ENCODE data around the gene KRT76.
A peak's percentile ranks its signal among the peaks of the same experiment; 100 is the strongest.
"Not testable (repeated sequence)": the region's sequence is repeated elsewhere in the genome, so short reads cannot be mapped to it uniquely, and the experiment has no call there.

KRT76 gene

DNA sequence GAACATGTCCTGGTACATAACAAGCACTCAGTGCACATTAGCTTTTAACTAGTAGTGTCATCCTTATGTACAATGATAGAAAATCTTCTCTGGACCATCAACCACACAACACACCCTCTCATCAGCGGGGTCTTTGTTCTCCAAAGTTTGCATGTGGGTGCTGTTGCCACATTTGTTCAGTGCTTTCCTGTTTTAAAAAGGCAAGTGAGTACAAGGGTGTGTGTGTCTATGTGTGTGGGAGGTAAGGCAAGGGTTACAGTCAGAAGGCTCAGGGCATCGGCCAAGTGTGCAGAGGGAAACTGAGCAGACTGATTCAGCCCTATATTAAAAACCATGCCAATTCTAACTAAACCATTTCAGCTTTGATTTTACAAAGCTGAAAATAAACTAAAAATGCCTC lies 17.9 kb downstream of the KRT76 start:
- no peak for DNase-seq (ENCODE audit: low read depth)

DNA sequence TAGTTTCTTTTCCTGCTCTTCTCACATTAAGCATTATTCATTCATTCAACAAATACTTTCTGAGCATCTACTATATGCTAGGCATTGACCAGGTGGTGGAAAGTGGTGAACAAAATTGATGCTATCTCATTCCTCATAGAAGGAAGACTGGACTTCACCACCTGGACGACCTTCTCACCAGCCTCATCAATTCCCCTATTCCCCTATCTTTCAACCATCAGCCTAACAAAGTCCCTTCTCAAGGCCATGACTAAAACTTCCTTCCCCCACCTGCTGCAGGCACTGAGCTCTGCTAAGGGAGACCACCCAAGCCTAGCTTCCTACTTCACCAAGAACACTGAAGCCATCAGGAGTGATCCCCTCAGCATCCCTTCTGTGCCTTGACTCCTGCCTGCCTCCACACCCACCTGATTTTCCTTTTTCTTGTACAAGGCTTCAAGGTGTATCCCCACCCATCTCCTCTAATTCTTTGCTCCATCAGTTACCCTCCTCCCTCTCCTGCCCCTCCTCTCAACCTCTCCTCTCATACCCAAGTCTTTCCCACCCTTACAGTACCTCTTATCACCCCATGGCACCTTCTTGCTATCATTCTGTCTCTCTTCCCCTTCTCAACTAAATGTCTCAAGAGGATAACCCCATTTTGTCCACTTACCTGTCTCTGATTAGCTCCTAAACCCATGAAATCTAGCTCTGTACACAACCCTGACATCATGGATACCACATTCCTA lies 19.5 kb downstream of the KRT76 start:
- DNase-seq (ENCODE audit: low read depth): no peak

DNA sequence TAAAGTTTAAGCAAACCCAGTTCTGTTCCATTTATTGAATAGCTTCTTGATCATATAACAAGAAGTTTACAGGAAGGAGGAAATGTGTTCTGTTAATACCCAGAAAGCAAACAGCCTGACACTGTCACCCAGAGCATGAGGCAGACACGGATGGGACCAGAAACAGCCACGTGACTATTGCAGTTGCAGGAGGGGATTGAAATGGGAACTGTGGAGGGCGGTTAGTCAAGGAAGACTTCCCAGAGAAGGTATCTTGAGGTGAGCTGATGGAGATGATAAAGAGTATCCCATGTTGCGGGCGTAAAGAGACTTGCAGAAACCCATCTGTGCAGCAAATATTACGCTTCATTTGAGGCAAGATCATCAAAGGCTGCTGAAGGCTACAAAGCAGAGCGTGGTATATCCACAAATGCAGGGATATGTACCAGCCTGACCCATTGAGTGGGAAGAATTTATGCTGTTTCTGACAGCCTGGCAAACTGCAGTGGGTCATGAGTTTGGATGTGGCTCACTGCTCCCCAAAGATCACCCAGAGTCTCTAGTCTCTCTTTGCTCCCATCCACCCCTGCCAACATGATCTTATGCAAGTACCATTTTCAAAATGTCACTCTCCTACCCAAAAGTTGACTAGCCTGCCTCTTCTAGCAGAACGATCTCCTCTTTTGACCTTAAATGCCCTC lies 20.7 kb downstream of the KRT76 start:
- no peak for DNase-seq (ENCODE audit: low read depth)

DNA sequence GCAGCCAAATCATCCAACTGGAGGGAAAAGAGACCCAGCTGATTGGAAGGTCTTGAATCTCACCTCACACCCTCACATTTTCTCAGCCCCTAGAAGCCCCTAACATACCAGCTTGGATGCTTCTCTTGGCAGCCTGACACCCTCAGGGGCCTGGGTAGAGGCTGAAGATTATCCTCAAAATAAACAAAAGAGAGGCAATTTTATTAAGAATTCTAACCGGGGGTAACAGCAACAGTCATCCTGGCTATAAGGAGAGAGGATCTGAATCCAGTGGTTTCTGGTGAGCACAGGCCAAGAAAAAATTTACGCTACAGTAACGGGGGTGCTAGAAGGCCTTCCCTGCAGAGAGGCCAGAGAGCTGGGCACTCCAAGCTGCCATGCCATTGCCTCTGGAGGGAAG lies 21.6 kb downstream of the KRT76 start:
- no peak for DNase-seq (ENCODE audit: low read depth)

DNA sequence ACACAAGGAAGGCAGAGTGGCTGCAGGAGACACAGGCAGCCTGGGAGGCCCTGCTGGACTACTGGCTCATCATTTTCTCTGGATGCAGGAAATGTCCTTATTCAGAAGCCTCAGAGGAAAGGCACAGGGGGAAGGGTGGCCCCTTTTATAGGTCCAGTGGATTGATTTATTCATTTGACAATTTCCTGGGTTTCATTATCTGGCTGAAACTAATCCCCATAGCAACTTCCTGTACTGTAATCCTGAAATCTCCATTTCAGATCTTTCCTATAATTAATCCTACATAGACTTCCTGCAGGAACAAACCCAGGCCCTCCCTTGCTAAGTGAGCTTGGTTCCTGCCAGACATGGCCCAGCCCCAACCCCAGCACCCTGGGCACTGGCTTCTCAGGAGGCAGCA lies 23.0 kb downstream of the KRT76 start:
- DNase-seq (ENCODE audit: low read depth): no peak

DNA sequence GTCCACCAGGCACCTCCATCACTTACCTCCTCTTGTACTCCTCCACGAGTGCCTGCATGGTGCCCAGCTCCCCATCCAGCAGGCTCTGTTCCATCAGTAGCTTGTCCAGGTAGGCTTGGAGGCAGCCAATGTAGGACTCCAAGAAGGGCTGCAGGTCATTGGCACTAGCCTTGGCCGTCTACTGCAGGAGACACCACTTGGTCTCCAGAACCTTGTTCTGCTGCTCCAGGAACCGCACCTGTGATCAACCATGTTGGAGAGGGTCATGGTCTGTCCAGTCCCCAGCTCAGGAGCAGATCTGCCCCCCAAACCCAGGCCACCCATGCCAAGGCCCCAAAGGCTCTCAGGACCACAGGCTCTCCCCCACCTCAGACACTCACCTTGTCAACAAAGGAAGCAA lies 23.9 kb downstream of the KRT76 start:
- DNase-seq (ENCODE audit: low read depth): no peak

DNA sequence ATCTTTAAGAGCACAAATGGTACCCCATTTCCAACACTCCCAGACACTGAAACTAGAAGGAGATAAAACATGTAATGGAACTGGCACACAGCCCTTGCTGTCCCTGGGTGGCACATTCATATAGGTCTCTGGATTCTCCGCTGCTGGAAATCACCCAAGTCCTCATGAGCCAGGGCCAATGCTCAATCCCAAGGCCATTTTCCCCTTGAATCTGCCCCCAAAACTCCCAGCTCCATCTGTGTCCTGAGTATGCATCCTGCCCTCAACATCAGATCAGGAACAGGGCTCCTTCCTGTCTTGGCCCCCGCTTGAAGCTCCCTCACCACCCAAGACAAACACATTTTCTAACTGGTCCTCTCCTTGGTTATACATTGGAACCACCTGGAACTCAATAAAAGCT lies 24.6 kb downstream of the KRT76 start:
- no peak for DNase-seq (ENCODE audit: low read depth)

DNA sequence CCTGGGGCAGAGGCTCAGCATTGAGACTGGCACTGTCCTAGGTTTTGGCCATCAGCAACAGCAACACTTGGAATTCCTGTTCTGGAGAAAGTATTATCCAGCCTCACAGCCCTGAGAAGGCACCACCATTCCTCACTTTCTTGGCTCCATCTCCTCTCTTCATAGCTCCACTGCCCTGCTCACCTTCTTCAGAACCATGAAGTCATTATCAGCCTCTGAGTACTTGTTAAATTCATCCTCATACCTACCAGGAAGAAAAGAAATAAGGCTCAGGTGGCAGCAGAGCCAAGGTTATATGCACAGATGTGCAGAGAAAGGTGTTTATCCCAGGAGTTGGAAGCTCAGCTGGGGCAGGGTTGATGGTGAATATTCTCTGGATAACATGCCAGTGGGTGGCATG lies 25.4 kb downstream of the KRT76 start:
- no peak for DNase-seq (ENCODE audit: low read depth)

DNA sequence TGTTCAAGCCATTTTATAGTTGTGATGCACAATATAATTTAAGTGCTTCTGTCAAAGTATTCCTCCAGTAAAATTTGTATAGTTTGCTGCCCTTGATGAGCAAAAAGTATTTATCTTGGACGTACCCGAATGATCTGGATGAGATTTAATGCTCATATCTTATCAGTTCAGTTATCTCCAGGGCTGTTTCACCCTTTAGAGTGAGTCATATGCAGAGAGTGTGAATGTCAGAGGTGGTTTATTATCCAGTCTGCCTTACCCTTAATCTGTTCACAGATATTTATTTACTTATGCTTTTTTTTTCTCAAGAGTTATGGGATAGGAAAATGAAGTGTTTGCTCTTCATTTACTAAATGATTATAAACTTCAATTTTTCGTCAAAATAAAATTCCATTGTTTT lies 26.6 kb downstream of the KRT76 start:
- not testable (repeated sequence) for DNase-seq (ENCODE audit: low read depth)

DNA sequence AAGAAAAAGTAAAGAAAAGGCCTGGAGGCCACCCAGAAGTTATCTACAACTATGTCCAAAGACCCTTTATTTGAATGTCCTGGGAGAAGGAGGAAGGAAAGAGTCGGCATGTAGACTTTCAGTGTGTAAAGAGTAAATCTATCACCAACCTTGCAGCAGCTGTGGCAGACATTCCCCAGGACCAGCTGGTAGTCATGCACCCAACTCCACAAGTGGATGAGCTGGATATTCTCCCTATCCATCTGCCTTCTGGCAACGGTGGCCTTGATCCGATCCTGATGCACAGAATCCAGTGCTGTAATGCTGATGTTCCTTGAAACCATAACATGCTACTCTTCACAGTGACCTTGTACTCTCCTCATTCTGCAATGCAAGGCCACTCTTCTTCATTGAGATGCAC lies 27.3 kb downstream of the KRT76 start:
- DNase-seq (ENCODE audit: low read depth): no peak

DNA sequence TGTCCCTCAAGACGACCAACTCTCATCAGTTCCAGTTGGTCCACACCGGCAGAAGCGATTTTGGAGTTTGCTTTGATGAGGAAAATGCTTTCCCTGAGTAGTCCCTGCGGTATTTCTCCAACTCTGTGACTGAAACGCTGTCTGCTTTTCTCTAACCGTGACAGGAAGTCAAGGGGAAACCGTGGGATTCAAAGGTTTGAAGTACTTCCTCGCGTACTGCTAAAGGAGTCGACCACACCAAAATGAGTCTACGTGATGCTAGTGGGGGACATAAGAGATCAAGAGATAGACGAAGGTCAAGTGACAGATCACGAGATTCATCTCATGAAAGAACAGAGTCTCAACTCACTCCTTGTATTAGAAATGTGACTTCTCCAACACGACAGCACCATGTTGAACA lies 28.6 kb downstream of the KRT76 start:
- DNase-seq (ENCODE audit: low read depth): no peak

DNA sequence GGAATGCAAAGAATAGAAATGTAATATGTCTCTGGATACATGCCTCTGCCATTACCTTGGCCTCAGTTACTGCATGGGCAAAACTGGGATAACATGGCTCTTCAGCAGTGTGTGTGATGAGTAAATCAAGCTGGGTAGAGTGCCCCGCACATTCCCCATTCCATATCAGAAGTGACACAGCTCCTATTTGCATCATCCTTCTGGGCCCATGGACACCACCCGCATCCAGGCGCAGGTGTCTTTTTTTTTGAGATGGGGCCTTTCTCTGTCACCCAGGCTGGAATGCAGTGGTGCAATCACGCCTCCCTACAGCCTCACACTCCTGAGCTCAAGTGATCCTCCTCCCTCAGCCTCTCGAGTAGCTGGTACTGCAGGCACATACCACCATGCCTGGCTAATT lies 31.6 kb downstream of the KRT76 start:
- DNase-seq (ENCODE audit: low read depth): no peak

DNA sequence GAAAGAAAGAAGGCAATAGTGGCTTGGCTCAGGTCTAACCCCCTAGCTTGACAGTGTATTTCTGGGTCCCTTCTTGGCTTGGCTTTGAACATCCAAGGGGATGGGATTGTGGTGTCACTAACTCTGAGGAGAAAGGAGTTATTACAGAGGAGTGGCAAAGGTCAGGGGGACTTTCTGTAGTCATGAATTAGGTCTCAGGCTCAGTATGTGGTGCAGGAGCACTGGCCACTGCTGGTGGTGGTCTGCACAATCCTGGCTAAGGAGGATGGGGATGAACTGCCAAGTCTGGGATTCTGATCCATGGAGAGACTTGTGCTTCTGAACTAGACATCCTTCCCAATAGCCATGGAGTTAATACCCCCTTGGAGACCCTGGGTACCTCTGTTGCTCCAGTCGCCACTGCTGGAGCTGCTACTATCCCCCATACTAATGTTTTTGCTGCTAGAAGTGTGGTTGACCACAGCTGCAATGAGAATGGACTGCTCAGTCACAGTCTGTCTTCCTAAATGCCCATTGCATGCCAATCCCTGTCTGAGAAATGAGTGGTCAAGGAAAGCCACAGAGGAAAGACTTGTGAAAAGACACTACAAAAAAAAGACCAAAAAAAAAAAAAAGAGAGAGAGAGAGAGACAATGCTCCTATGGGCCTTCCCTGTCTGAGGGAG lies 32.5 kb downstream of the KRT76 start:
- no peak for DNase-seq (ENCODE audit: low read depth)

DNA sequence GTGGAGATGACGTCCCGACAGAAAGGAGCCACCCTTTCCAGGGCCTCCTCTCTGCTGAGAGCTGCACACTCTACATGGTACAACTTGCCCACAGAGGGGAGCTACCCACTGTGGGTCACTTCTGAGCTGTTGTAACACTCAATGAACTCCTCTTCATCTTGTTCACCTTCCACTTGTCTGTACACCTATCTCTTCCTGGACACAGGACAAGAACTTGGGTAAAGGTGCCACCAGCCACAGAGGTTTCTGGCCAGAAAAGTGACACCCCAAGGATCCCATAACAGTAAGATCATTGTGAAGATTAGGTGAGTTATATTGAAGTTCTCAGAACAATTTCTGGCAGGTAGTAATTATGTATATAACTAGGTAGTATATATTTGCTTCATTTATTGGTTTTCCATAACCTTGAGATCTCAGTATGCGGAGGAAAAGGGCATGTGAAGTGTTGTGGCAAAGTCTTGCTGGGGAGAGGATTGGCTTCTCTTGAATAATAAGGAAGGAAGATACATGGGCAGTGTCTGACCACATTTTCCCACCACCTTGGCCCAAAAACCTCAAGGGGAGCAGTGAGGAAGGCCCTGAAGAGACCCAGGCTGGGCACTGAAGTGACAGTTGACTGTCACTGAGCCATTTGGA lies 34.2 kb downstream of the KRT76 start:
- DNase-seq (ENCODE audit: low read depth): no peak

DNA sequence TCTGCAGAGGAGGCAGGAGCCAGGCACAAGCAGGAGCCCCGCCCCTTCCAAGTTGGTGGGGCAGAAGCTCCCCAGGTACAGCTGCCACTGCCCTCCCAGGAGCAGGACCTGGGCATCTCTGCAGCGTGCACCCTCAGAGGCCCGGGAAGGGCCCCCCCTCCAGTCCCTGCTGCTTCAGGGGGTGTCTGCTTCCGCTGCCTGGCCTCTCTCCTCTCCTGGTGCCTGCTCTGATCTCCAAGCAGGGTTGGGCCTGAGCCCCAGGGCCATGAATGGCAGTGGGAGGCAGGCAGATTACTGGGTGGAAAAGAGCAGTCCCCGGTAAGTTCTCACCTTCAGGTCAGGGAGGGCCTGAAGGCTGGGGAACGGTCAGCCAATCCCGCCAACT lies 35.0 kb downstream of the KRT76 start:
- DNase-seq (ENCODE audit: low read depth): no peak

DNA sequence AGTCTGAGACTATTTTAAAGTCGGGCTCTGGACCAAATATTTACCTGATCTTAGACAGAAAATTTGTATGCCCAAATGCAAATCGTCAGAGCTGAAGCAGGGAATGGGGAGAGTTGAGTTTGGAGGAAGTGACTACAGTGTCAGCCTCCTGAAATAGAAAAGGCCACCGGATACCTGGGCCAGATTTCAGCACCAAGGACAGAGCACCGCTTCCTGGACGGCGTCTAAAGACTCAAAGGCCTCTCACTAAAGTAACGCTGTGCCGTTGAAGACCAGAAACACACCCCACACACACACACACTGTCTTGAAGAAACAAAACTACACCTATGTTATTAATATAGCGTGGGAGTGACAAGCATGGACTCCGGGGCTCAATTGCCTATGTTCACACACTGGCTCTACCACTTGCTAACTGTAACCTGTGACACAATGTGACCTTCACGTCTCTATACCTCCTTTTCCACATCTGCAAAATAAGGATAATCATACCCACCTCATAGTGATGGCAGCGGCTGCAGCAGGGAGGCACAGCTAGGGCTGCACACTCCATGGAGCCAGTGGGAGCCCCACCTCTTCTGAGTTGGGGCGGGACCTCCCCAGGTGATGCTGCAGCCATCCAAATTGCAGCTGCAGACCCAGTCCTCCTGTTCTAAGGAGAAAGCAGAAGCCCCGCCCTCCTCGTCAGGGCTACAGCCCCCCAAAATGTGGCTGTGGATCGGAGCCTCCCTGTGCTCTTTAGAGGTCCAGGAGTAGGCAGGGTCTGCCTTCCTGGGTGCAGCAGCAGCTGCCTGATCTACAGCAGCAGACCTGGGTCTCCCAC lies 35.6 kb downstream of the KRT76 start:
- peak; percentile 5 for DNase-seq (ENCODE audit: low read depth)

DNA sequence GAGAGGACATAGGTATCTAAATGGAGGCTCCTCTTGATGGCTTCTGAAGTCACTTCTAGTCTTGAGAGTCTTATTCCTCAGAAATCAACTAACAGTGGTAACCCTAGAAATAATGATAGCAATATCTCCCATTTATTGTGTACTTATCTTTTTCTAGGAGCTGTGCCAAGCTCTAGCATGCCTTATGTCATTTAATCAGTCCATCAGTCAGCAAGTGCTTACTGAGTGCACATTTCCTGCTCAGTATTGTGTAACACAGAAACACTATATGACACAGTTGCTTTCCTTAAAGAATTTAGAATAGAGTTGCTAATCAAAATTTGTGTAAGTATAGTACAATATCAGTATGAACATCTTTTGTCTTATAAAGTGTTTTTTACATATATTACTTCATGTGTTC lies 36.6 kb downstream of the KRT76 start:
- no peak for DNase-seq (ENCODE audit: low read depth)

DNA sequence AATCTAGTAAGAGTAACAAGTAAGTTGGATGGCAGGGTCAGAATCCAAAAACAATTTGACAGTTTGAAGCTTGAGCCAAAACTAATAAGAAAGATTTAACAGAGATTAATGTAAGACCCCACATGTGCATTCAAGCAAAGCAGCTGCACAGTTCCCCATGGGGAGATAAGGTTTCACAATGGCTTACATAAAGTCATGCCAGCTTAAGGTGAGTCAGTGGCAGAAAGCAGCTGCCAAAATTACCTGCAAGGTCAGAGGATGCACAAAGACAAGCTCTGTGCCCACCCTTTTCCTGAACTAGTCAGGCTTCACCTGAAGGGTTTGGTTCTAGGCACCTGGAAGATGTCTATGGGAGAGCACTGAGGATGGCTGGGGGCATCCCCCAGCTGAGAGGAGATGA lies 37.2 kb downstream of the KRT76 start:
- no peak for DNase-seq (ENCODE audit: low read depth)

DNA sequence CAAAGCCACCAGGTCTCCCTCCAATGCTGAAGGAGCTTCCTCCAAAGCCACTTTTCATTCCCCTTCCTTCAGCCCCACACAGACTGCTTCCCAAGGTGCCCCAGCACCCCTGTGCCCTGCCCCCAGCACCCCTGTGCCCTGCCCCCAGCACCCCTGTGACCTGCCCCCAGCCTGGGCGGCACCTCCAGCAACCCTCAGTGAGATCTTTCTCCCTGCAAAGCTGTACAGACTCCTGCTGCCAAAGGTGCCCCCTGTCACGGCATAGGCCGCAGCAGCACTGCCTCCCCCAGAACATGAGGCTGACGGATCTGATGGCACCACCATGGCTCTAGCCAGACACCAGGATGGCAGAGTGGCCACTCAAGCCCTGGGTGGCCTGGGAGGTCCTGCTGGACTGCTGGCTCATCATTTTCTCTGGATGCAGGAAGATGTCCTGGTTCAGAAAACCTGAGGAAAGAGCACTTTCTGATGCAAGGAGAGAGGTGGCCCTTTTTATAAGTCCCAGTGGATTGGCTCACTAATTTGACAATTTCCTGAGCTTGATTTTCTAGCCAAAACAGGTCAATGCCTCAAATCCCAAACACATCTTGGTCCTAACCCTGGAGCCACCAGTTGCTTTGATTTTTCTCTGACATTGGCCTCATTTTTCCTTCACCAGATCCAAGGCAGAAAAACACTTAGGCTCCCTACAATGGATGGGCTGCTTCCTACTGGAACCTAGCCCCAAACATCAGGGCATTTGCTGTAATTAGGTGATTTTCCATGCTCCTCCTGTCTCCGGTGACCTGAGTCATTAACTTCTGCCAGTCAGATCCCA lies 41.1 kb downstream of the KRT76 start:
- no peak for DNase-seq (ENCODE audit: low read depth)

DNA sequence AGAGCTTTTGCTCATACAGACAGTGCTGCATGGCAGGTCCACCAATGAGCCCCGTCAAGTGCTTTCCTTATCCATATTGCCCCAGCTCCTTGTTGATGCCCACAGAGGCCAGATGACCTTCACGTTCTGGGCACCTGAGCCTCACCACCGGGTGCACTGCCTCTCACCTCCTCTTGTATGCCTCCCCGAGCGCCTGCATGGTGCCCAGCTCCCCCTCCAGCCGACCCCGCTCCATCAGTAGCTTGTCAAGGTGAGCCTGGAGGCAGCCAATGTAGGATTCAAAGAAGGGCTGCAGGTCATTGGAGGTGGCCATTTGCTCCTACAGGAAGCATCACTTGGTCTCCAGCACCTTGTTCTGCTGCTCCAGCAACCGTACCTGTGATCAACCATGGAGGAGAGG lies 42.0 kb downstream of the KRT76 start:
- no peak for DNase-seq (ENCODE audit: low read depth)

DNA sequence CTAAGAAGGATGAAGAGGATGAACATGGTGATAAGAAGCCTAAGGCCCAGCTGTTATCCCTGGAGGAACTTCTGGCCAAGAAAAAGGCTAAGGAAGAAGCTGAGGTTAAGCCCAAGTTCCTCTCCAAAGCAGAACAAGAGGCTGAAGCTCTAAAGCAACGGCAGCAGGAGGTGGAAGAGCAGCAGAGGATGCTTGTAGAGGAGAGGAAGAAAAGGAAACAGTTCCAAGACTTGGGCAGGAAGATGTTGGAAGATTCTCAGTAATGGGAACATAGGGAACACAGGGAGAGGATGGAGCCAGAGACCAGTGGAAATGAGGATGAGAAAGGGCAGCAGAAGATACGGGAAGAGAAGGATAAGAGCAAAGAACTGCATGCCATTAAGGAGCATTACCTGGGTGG lies 46.4 kb downstream of the KRT76 start:
- no peak for DNase-seq (ENCODE audit: low read depth)

All from fibroblast of gingiva (primary cell).